ENCODE data around the gene ATP8A2. TPM values are rescaled to one million over a fixed set of nuclear protein-coding genes. Genes with fewer than 3 reads are reported as not detected.

Gene ATP8A2
- total and polyA plus RNA-seq, 9 of the 15 experiments (the other 6 are each of a cell fraction or from before 2014, with no cell fraction given) = under 0.01 to 0.33 (median 0.06) TPM; not detected in 4

- ChIA-PET CTCF (ENCODE audit: low intra/inter-chr PET ratio) (no interaction called here), POLR2A (interaction anchor here (0.6 kb wide), 1 partner anchor 112 kb away, joined by 5 read pairs; no protein-coding TSS in a partner anchor)
- DNase-seq (ENCODE audit: extremely low read depth in 1 of 4, low spot score in 3 of 4) (no peak), FAIRE-seq (no peak), ATAC-seq (no peak)
- H3K9ac ChIP-seq (ENCODE audit: insufficient read depth in 1 of 2, low read depth in 2 of 2, low read length in 2 of 2) = no peak overlapping the region
- in situ Hi-C loops (cut with MboI) = no loop called here
- no peaks in the 10 kb centered on the region for H3K36me3 ChIP-seq (ENCODE audit: control insufficient read depth, insufficient read depth, low read length)
- no peaks in the 10 kb centered on the region for H3K9me3 ChIP-seq (replicated peaks; ENCODE audit: control insufficient read depth, insufficient read depth, low read depth, low read length)
- H3K4me2 ChIP-seq (ENCODE audit: insufficient read depth, low read length) = no peak overlapping the region
- no peak overlapping the region for H3K27ac ChIP-seq (ENCODE audit: extremely low read depth, low read depth, low read length)
- H3K79me2 ChIP-seq (ENCODE audit: control insufficient read depth, insufficient read depth, low read length) = no peaks in the 10 kb centered on the region
- H3K4me1 ChIP-seq (replicated peaks in 1 of 2; ENCODE audit: control insufficient read depth in 2 of 2, insufficient read depth in 2 of 2, low read length in 2 of 2) = no peaks in the 10 kb centered on the region
- no peaks in the 10 kb centered on the region; a peak in 1 of 5 replicates for H3K27me3 ChIP-seq (ENCODE audit: control insufficient read depth in 2 of 2, insufficient read depth in 2 of 2, low read length in 2 of 2)
- 0% methylated on average over 3 of the region's 4 CpGs for WGBS (ENCODE audit: insufficient coverage, low coverage, missing lambda C conversion rate)
- no peaks in the 10 kb centered on the region for H4K20me1 ChIP-seq (replicated peaks; ENCODE audit: control insufficient read depth, insufficient read depth, low read length)
- intact Hi-C loops (cut with micrococcal nuclease) = no loop called here
- H3K4me3 ChIP-seq = no peak overlapping the region
- no peak for TF ChIP-seq ELF1 (tag; IDR thresholded peaks at IDR 0.05)
- TF ChIP-seq ZNF24 (IDR thresholded peaks at IDR 0.05) = no peak
- no peak for TF ChIP-seq NEUROD1 (IDR thresholded peaks at IDR 0.05; ENCODE audit: borderline replicate concordance, low read depth, low read length, partially characterized antibody)
- TF ChIP-seq ZNF644 (tag; IDR thresholded peaks at IDR 0.05; ENCODE audit: low read depth) = no peak
- TF ChIP-seq ZNF263 (CRISPR knock-in tag; IDR thresholded peaks at IDR 0.05; ENCODE audit: borderline replicate concordance) = no peak
- no peak for TF ChIP-seq ZNF232 (CRISPR knock-in tag; IDR thresholded peaks at IDR 0.05)
- no peak for TF ChIP-seq TBP (optimal IDR thresholded peaks at IDR 0.05; ENCODE audit: low read depth, low read length)
- TF ChIP-seq ETV6 (IDR thresholded peaks at IDR 0.05; ENCODE audit: borderline replicate concordance in 1 of 2, low read depth in 2 of 2, low read length in 1 of 2) = no peak
- no peak for TF ChIP-seq ETV6 (CRISPR knock-in tag; IDR thresholded peaks at IDR 0.05; ENCODE audit: borderline replicate concordance)
- no peak for TF ChIP-seq ATF3 (IDR thresholded peaks at IDR 0.05)
- TF ChIP-seq ATF3 (CRISPR knock-in tag; conservative IDR thresholded peaks at IDR 0.05) = no peak
- H3K9me1 ChIP-seq (ENCODE audit: control insufficient read depth, insufficient read depth, low read length) = no peaks in the 10 kb centered on the region
- no peak overlapping the region for H2AFZ ChIP-seq (ENCODE audit: low read depth, low read length)
- no TSS peak for BruUV-seq (replicated peaks)
Measured at GRCh38 chr13:25768376-25768775, 396.6 kb downstream of the ATP8A2 start.

Measured in K562 (cell line).